ENCODE measurements around the gene COL13A1.

COL13A1 gene

GRCh38 chr10:69847883-69848282, 46.2 kb downstream of the COL13A1 start:
- no peak for DNase-seq

GRCh38 chr10:69848454-69848853, 46.7 kb downstream of the COL13A1 start:
- DNase-seq: no peak

DNA sequence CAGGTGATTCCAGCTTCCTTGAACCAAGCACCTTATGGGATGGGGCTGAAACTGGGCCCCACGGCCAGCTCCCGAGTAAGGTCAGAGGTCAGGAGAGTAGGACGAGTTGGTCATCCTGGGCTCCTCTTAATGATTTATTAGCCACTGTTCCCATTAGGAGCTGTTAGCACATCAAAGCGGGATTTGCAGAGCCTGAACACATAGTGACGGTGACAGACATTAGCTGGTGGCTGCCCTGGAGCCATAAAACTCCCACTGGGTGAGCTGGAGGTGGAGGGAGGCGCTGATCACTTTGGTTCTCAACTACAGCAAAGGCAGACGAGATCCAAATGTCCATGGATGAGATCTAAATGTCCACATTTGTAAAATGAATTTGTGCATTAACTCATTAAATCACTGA, 48.1 kb downstream of the COL13A1 start:
- DNase-seq: no peak

GRCh38 chr10:69850440-69850839, 48.7 kb downstream of the COL13A1 start:
- no peak for DNase-seq

DNA sequence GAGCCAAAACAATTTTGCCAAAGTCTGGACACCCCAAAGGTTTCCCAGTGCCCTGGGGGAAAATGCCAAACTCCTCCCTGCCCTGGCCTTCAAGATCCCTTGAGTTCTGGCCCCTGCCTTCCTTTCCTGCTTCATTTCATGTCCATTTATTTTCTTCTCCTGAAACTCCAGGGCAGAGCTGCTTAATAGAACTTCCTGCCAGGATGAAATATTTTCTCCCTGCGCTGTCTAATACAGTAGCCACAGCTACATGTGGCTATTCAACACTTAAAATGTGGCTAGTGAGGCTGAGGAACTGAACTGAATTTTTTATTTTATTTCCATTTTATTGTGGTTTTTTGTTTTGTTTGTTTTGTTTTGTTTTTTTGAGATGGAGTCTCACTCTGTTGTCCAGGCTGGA, 49.6 kb downstream of the COL13A1 start:
- no peak for DNase-seq

DNA sequence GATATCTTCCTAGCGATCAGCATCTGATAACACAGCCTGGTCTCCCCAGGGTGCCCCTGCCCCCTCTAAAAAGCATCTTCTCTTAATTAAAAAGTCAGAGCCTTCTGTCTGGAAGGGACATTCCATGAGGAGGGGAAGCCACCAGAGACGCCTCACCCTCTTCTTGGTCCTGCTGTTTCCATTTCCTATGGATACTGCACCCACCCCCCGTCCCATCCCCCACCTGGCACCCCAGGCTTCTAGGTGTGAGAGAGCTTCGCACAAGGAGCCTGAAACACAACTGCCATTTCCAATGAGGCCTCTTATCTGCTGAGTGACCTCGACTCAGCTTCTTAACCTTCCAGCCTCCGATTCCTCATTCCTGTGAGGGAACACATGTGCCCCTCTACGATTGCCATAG, 51.4 kb downstream of the COL13A1 start:
- DNase-seq: no peak

GRCh38 chr10:69854511-69855345, 53.0 kb downstream of the COL13A1 start:
- DNase-seq: no peak

DNA sequence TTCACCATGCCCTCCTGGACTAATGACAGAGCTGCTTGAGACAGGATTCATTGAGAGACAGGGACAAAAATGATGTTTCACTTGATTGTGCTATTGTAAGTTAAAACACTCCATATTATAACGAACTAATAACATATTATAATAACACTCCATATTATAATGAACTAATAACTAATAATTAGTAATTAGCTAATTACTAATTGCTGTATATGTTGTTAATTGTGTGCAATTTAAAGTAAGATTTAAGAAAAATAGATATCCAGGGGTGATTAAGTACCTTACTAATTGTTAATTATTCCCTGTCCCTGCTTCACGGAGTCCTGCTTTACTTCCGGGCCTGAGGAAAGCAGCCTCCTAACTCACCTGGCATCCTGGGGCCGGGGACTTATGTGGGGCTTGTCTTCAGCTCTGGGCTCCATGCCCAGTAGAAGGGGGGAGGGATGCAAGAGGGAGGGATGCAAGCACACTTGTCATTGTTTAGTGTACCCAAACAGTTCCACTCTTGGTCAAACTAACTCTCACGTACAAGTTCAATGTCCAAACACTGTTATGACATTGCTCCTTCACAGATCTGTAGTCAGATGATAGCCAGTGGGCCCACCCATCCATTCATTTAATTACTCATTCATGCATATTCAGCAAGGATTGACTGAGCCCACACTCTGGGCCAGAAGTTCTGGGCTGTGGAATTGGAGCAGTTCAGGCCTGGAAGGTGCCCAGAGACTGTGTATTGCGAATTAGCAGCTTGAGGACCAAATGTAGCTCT, 53.8 kb downstream of the COL13A1 start:
- no peak for DNase-seq

DNA sequence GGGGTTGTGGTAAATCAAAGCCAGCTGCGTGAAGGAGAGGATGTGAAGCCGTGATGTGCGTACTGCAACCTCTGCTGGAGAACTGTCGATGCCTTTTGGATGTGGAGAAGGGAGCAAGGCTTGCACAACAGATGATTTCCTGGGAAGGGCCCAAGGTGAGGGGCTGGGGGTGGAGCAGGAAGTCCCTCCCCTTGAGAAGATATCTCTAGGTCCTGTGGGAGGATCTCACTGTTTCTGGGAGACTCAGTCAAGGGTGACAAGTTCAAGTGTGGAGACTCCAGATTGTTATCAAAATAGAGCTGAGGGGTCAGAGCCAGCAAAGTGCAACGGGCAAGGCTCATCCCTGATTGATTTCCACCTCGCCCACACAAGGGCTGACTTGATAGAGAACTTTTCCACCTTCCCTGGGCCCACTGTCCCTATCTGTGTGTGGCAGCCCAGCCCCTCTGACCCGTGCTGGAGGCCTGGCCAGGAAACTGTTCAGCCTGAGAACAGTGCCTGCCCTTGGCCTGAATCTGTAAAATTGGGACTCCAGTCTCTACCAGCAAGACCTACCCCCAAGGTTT, 55.0 kb downstream of the COL13A1 start:
- no peak for DNase-seq

GRCh38 chr10:69858201-69858600, 56.5 kb downstream of the COL13A1 start:
- DNase-seq: no peak

DNA sequence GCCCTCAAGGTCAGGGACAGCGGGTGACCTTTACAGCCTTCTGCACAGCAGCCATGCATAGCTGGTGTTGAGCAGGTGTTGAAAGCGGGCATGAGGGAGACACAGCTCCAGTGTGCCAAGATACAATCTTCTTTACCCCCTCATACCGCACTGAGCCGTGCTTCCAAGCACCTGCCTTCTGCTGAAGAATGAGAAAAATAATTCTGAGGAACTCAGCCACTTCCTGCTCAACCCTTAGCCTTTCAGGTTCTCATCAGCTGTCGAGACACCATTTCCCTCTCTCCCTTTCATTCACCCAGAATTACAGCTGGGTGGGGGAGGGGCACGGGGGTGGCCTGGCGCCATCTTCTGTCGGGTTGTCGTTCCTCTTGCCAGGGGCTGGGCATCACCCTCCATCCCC, 58.6 kb downstream of the COL13A1 start:
- no peak for DNase-seq

GRCh38 chr10:69861251-69862240, 59.8 kb downstream of the COL13A1 start:
- no peak for DNase-seq

GRCh38 chr10:69862882-69863530, 61.3 kb downstream of the COL13A1 start:
- DNase-seq: no peak

- no peak for DNase-seq
Observed at GRCh38 chr10:69863580-69863979, 61.9 kb downstream of the COL13A1 start.

DNA sequence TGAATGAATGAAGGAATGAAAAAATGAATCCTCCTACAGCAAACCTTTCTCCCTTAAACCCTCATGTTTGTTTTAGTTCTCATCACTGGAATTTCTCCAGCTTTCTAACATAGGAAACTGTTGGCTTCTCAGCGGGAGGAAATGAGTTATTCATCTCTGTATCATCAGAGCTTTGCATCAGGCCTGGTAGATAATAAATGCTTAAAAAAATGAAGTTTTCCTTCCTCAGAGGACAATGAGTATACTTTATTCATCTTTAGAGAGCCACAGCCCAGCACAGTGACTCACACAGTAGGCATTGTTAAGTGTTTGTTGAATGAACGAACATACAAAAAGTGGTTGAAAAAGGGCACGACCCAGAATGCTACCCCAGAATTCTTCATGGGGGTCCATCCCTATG, 62.6 kb downstream of the COL13A1 start:
- DNase-seq: no peak

GRCh38 chr10:69865450-69865849, 63.7 kb downstream of the COL13A1 start:
- DNase-seq: no peak

- DNase-seq: no peak
Observed at GRCh38 chr10:69866246-69866687, 64.6 kb downstream of the COL13A1 start.

- DNase-seq: no peak
Observed at GRCh38 chr10:69866688-69867461, 65.2 kb downstream of the COL13A1 start.

GRCh38 chr10:69867699-69868558, 66.2 kb downstream of the COL13A1 start:
- DNase-seq: no peak

- no peak for DNase-seq
Observed at GRCh38 chr10:69868821-69869220, 67.1 kb downstream of the COL13A1 start.

All from suppressor macrophage treated with lipopolysaccharide for 4 hours (primary cell).